Dedifferentiated amniotic fluid mesenchymal stem cell (primary cell): ENCODE measurements around the gene PRSS53.
"Not testable (repeated sequence)": the region's sequence is repeated elsewhere in the genome, so short reads cannot be mapped to it uniquely, and the experiment has no call there.

Experiments
- DNase-seq: peaks from one replicate; pipeline ENCODE4 v3.0.0-alpha.2; 2016; ENCODE audit errors: extremely low spot score

The PRSS53 gene

DNA sequence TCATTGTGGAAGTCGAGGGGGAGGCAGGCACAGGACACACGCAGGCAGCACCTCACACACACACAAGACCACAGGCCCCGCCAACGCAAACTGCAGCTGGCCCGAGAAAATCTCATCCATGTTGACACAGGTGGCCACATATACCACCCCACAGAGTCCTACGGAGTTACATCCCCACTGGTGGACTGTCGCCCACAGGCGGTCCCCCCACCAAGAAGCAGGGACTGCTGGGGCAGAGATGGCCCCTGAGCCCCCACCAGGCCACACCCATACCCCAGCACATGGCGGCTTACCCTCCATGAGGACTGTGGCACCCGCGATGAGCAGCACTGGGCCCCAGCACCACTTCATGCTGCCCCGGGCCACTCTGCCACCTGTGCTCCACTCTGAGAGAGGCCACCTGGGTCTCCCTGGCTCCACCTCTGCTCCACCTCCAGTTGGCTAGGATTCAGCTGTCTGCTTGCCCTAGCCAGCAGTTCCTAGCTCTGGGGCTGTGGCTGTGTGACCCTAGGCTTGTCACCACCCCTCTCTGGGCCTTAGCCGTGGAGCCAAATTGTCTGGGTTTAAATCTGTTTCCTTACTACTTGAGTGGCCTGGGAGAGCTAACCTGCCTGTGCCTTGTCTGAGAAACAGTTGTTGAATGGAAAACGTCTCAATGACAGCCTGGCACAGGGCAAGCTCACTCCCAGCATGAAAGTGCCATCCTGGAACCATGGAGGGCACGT, at the start of gene PRSS53:
TSS of gene PRSS53 (minus strand) at position 485 of the 725 bp plus-strand sequence. CDS start at position 351, 134 bp downstream.
- DNase-seq, result no peak

DNA sequence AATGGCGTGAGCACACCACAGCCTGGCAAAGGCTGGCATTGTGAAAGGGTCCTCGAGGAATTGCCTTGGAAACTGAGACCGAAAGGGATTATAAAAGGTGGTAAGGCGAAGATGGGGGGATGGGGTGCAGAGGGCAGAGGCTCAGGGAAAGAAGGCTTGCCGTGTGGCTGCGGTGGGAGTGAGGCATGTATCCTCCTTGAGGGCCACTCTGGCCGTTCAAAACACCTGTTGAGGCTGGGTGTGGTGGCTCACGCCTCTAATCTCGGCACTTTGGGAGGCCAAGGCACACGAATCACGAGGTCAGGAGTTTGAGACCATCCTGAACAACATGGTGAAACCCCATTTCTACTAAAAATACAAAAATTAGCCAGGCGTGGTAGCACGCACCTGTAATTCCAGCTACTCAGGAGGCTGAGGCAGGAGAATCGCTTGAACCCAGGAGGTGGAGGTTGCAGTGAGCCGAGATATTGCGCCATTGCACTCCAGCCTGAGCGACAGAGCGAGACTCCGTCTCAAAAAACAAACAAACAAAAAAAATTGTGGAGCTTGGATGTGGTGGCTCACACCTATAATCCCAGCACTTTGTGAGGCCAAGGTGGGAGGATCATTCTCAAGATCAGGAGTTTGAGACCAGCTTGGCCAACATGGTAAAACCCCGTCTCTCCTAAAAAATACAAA, 48.2 kb upstream of the PRSS53 start:
- DNase-seq, result not testable (repeated sequence)

GRCh38 chr16:31136287-31136662, 47.5 kb upstream of the PRSS53 start:
- DNase-seq, result no peak

DNA sequence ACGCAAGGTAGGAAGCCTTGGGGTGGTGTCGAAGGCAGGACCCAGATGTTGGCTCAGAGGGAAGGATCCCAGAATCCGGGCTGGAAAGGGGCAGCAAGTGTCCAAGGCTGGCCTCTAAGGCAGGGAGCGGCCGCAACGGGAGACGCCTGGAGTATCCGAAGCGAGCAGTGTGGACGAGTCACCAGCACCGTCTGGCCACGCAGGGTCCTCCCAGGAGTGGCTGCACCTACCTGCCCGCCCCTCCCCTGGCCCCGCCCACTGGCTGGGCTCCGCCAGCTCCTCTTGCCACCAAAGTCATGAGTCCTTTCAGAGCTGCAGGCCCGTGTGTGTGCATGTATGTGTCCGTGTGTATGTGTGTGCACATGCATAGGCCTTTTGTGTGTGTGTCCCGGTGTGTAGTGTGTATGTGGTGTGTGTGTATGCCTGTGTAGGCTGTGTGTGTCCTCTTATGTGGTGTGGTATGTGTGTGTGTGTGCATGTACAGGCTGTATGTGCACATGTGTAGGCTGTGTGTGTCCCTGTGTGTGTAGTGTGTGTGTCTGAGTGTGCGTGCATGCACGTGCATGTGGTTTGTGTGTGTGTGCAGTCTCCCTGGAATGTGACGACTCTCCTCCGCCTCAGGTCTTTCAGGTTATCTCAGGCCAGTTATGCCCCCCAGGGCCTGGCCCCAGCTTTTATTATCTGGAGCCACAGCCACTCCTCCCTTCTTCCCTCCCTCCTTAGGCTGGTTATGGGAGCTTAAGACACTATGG, 47.0 kb upstream of the PRSS53 start, which contains the start of gene PRSS8:
TSS of gene PRSS8 (minus strand) at position 193 of the 752 bp plus-strand sequence. CDS start 229 bp downstream, outside the sequence.
- no peak for DNase-seq

GRCh38 chr16:31134625-31135534, 46.1 kb upstream of the PRSS53 start:
- DNase-seq, result no peak

- no peak for DNase-seq
Observed at GRCh38 chr16:31134091-31134571, 45.4 kb upstream of the PRSS53 start.

DNA sequence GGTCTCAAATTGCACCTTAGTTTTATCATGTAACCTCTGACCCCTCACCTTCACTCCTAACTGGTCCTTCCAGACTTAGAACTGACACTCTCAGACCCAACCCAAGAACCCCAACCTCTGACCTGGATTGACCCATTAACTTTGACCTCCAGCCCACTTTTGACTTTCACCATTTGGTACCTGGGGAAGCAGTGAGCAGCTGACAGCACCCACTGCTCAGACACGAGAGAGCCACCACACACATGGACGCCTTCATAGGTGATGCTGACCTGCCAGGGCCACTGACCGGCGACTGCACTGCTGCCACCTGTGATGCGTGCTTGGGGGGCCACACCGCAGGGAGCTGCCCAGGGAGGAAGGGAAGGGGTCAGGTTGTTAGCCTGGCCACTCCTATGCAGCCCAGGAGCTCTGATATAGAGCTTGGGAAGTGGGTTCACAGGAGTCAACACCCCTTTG, 44.3 kb upstream of the PRSS53 start:
- DNase-seq, result no peak

- DNase-seq, result no peak
Observed at GRCh38 chr16:31132303-31132979, 43.7 kb upstream of the PRSS53 start.

GRCh38 chr16:31131841-31132271, 43.1 kb upstream of the PRSS53 start:
- no peak for DNase-seq

DNA sequence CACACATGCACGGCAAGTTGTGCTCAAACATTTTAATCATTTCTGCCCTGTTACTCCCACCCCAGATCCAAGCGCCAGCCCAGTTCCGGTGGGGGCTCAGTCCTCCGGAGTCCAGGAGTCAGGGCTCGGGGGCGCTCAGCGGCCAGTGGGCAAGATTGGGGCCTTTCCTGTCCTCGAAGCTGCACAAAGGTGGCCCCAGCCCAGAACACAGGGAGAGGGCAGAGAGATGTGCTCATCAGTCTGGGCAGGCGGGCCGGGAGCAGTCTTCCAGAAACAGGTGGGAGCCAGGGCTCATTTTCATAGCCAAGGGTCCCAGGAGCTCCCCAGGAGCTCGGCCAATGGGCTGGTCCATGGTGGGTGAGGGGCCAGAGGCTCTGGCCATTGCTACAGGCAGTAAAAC, 42.7 kb upstream of the PRSS53 start:
- no peak for DNase-seq

DNA sequence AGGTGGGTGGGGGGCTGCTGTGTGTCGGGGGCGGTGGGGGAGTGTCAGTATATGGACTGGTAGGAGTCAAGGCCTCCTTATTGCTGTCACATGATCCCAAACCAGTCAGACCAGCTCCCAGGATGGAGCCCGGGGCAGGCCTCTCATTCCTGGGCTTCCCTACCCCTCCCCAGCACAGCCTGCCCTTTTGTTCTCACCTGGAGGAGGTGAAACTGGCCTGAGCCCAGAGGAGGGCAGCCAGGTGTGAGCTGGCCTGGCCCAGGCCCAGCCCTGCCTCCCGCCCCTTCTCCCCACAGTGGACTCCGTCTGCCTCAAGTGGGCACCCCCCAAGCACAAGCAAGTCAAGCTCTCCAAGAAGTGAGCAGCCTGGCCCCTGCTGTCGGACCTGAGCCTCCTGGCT, 42.2 kb upstream of the PRSS53 start:
- no peak for DNase-seq

GRCh38 chr16:31130336-31130891, 41.7 kb upstream of the PRSS53 start:
- DNase-seq, result no peak

DNA sequence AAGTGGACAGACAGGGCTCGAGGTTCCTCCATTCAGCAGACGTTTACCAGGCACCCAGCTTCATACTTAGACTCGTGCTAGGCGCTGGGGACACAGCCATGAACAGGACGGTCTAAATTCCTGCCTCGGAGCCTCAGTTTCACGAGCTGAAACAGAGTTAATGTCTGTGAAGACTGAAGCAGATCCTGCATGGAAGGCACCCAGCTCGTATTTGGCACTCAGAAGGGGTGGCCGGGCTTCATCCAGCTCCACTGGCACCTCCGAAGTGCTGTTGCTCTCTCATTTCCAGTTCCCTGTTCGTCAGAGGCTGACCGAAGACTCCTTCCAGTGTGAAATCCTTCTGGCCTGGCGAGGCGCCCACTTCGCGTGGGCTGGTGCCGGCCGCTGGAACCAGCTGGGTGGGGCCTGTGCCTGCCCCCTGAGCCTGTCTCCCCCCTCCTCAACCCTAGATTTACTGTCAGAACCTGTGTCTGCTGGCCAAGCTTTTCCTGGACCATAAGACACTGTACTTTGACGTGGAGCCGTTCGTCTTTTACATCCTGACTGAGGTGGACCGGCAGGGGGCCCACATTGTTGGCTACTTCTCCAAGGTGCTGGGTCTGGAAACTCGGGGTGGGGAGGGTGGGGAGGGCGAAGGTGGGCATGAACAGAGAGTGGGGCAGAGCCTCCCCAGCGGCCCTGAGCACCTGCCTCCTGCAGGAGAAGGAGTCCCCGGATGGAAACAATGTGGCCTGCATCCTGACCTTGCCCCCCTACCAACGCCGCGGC, 41.0 kb upstream of the PRSS53 start:
- no peak for DNase-seq

- DNase-seq, result no peak
Observed at GRCh38 chr16:31128711-31129567, 40.2 kb upstream of the PRSS53 start.

DNA sequence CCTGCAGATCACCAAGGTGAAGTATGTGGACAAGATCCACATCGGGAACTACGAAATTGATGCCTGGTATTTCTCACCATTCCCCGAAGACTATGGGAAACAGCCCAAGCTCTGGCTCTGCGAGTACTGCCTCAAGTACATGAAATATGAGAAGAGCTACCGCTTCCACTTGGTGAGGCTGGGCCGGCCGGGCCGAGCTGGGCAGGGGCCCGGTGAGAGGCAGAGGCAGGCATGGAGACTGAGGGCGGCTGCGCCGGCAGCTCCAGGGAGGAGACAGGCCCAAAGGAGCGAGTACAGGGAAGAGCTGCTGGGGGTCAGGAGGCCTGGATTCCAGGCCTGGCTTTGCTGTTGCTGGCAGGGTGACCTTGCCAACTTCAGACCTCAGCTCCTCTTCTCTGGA, 38.4 kb upstream of the PRSS53 start:
- DNase-seq, result no peak

DNA sequence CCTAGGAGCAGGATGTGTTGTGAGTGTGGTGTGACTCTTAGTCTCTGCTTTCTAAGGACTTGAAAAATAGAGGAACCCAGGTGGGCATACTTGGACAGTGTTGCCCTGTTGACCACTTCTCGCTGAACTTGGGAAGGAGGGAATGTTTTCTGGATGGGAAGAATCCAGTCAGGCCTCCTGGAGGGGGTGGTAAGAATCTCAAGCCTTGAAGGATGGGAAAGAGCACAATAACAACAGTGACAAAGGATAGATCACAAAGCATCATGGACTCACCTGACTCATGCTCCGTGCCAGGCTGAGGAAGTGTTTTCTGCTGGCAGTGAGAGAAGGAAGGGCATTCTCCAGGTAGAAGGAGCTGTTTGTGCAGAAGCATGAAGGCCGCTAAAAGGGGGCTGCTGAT, 37.1 kb upstream of the PRSS53 start:
- no peak for DNase-seq

DNA sequence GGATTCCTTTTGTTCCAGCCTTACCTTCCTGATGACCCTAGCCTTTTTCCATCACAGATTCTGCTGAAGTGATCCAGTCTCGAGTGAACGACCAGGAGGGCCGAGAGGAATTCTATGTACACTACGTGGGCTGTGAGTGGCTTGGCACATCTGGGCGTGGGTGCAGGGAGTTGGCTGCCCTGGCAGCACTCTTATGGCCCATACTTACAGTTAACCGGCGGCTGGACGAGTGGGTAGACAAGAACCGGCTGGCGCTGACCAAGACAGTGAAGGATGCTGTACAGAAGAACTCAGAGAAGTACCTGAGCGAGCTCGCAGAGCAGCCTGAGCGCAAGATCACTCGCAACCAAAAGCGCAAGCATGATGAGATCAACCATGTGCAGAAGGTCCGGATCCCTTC, 31.4 kb upstream of the PRSS53 start:
- DNase-seq, result no peak
